Brain microvascular endothelial cell (primary cell): ENCODE results near the gene IKZF1.

Experiments
- DNase-seq: peaks from one replicate; pipeline ENCODE4 v3.0.0-alpha.2; 2020
- H3K27ac ChIP-seq: fragments of 250-450 bp; sonication (Bioruptor Pico); 2 replicates; pipeline ENCODE4 v1.5.1; 2020; ENCODE audit warnings: mild to moderate bottlenecking, moderate library complexity
- H3K27me3 ChIP-seq: fragments of 250-450 bp; sonication (Bioruptor Pico); replicated peaks from 2 replicates; pipeline ENCODE4 v1.5.1; 2020; ENCODE audit warnings: mild to moderate bottlenecking
- H3K36me3 ChIP-seq: fragments of 250-450 bp; sonication (Bioruptor Pico); replicated peaks from 2 replicates; pipeline ENCODE4 v1.5.1; 2020; ENCODE audit warnings: mild to moderate bottlenecking
- H3K4me3 ChIP-seq: 2 replicates; pipeline ENCODE4 v1.5.1; 2011; ENCODE audit warnings: low read depth, mild to moderate bottlenecking, control low read depth, low read length, moderate library complexity
- CTCF ChIP-seq: IDR thresholded peaks from 2 replicates; pipeline ENCODE4 v1.5.1; 2011; ENCODE audit warnings: low read depth, mild to moderate bottlenecking, moderate library complexity, low read length, control low read depth, inconsistent platforms; ENCODE audit errors: missing control alignments
- in situ Hi-C: cut with HindIII; loops from 2 replicates; pipeline ENCODE4 v1.10.0; 2017; ENCODE audit warnings: low sequenced_read_pairs, low pct_ligation_motif_present

IKZF1 gene

GRCh38 chr7:50317697-50318669 lies 13.5 kb downstream of the IKZF1 start:
- H3K27me3 ChIP-seq = no peaks in the 10 kb centered on the region
- TF ChIP-seq CTCF = no peak
- H3K4me3 ChIP-seq = no peak overlapping the region
- in situ Hi-C loops = no loop called here
- H3K36me3 ChIP-seq = no peaks in the 10 kb centered on the region
- no peak overlapping the region for H3K27ac ChIP-seq
- DNase-seq = no peak

- H3K27me3 ChIP-seq = no peaks in the 10 kb centered on the region
- in situ Hi-C loops = no loop called here
- TF ChIP-seq CTCF = no peak
- DNase-seq = no peak
- H3K36me3 ChIP-seq = no peaks in the 10 kb centered on the region
- H3K27ac ChIP-seq = no peak overlapping the region
- H3K4me3 ChIP-seq = no peak overlapping the region
These were observed 17.1 kb downstream of the IKZF1 start for GRCh38 chr7:50321487-50322067.

- Histone ChIP-seq H3K36me3 (no peaks in the 10 kb centered on the region), H3K27ac (no peak overlapping the region), H3K4me3 (no peak overlapping the region), H3K27me3 (no peaks in the 10 kb centered on the region)
- no peak for TF ChIP-seq CTCF
- DNase-seq = no peak
- in situ Hi-C loops = no loop called here
These were observed 19.6 kb downstream of the IKZF1 start for GRCh38 chr7:50324113-50324512.

GRCh38 chr7:50327443-50327842 lies 22.9 kb downstream of the IKZF1 start:
- H3K27ac ChIP-seq = no peak overlapping the region

GRCh38 chr7:50329775-50330174 lies 25.3 kb downstream of the IKZF1 start:
- DNase-seq = no peak
- no peak for TF ChIP-seq CTCF
- no peaks in the 10 kb centered on the region for H3K36me3 ChIP-seq
- H3K27ac ChIP-seq = no peak overlapping the region
- H3K27me3 ChIP-seq = no peaks in the 10 kb centered on the region
- H3K4me3 ChIP-seq = no peak overlapping the region
- in situ Hi-C loops = no loop called here

More at GRCh38 chr7:50327443-50327842, 22.9 kb downstream of the IKZF1 start:
- H3K36me3 ChIP-seq = no peaks in the 10 kb centered on the region
- no peak for TF ChIP-seq CTCF
- DNase-seq = no peak
- in situ Hi-C loops = no loop called here
- no peaks in the 10 kb centered on the region for H3K27me3 ChIP-seq
- H3K4me3 ChIP-seq = no peak overlapping the region
